ENCODE results near the gene PDLIM4.

The PDLIM4 gene

DNA sequence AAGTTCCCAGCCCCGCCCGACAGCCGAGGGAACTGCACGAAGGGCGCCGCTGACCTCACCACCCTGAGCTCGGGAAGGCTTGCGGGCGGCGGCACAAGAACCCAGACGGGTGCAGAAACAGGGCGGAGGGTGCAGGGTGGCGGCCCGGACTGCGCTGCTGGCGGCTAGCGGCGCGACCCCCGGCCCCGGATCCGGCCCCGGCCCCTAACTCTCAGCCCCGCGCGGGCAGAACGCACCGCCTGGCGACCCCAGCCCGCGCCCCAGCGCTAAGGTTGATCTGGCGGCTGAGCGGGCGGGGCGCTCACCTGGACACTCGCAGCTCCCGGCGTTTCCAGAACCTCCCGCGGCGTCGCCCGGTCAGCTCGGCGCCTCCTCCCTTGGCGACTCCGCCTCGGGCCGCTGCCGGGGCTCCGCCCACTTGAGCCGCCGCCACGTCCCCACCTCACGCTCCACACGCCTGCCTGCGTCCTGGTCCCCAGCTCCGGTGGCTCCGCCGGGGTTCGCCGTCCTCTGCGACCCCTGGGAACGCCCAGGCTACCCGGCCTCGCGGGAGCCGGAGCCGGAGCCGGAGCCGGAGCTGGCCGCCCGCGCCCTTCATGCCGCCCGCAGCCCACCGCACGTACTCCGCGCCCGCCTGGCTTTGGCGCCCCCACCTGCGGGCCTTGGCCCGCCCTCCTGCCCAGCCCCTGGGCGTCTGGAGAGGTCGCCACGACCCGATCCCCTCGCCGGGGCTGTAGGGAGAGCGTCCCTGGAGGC is 29.8 kb upstream of the PDLIM4 start, which contains the start of gene P4HA2:
Gene P4HA2, minus strand, starts transcription at position 369 of the 756 bp plus-strand sequence. CDS start 9,227 bp downstream, outside the sequence.
- DNase-seq = peak; percentile 20

DNA sequence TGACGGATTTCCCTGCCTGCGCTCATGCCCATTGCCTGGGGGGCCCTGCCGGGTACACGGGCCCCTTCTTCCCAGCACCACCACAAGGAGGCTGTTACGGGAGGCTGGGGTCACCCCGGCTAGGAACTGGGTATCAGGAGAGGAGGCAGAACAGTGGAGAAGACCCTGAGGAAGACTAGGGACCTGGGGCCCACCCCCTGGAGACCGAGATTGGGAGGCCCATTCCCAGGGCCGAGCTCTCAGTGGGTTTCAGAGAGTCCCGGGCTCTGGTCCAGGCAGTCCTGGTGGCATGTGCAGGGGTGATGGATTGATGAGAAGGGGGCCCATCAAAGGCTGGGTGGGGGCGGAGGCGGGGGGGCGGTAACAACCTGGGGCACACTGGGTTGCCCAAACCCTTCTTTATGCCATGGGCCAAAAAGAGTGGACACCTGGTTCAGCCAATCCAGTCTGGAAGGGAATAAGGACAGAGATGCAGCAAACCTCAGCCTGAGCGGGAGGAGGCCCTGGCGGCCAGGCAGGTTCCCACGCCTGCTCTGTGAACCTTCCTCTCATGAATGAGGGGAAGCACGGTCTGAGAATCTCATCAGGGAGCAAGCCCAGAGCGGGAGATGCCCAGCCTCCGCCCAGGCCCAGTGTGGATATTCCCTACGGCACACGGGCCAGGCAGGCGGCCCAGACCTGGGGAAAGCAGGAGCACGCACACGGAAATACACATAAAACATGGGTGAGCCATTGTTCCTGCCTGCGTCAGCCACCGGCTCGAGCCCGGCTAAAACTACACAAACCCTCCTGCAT is 29.1 kb upstream of the PDLIM4 start:
- DNase-seq = no peak

DNA sequence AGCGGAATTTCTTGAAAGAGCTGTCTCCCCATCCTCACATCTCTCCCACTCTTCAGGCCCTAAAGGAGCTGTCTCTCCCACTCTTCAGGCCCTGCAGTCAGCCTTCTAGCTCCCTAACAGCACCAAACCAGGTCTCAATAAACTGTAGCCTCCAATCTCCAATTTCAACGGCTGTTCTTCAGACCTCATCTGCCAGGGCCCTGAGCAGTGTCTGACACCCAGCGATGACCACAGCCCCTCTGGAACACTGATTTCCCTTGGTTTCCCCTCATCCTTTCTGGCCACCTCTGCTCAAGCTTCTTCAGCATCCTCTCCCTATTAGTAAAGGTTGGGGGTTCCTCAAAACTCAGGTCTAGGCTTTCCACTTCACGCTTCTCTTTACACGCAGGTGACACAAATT is 28.3 kb upstream of the PDLIM4 start:
- DNase-seq = no peak

DNA sequence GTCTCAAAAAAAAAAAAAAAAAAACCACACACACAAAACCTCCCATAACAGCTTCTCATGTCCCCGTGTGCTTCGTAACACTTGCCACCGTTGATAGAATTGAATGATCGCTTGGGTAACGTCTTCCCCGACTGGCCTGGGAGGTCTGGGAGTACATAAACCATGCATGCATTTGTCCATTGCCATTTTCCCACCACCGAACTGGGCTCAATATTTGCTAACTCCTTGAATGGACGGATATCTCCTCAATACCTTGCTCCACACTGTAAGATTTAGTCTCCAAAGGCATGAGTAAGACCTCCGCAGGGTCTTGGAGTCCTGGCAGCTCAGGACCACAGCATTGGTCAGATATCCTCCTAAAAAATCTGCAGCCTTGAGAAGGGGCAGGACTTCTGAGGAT is 26.6 kb upstream of the PDLIM4 start:
- DNase-seq = no peak

DNA sequence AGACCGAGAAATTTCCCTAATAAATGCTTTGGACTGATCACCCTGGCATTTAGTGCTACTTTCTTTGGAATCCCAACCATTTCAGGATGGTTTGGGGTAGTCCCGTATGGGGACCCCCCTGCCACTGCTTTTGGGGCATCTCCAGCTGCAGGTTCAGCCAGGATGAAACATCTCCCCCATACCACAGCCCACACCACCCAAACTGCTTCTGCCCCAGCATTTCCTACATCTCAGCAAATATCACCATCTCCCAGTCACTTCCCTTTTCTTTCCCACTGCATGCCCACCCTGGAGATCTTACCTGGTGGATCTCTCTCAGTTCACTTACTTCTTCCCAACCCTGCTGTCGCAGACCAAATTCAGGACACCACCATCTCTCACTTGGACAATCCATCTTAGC is 25.0 kb upstream of the PDLIM4 start:
- no peak for DNase-seq

DNA sequence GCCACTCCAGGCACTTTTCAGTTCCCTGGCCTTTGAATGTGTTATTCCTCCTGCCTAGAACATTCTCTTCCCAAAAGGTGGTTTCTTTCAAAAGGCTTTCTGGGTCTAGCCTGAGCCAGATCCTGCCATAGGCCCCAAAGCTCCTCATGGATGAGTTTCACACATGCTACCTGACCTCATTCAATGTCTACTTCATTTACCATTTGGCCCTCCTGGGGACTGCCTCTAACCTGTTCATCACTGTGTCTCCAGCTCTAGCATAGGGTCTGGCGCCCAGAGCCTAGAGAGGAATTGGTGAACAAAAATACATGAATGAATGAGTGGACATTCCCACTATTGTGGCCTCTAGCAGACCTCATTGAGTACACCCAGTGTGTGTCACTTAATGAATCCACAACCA is 24.4 kb upstream of the PDLIM4 start:
- DNase-seq = no peak

DNA sequence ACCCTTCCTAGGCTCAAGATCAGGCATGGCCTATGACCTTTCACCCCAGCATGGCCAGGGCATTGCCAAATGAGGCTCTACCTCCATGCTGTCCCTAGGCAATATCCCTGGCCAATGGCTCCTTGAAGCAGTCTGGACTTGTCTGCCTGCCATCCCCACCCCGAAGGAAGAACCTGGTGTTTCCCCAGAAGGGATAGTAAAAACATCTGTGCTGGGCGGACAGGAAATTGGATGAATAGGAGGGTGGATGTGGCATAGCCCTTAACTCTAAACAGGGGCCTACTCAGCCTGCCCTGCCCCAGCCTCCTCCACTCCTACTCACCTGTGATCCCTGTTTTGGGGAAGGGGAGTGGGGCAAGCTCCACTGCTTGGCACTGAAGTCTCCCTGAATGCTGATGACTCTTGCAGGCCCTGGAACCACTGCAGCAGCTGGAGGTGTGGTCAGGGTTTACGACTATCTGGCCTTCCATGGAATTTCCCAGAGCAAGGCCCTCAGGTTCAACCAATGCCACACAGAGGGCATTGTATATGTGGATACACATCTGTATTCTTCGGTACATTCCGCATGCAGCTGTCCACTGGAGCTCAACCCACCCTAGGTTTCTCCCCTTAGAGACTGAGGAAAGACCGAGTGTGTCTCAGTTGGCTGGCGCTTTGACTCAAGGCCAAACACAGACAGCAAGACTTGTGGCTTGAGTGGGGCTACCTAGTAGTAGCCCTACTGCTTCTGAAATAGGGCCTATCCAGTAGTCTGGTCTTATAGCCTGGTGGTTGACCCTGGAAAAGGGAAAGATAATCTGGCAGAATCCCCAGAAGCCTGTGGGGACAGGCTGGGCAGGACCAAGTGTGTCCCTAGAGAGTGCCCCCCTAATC is 23.4 kb upstream of the PDLIM4 start:
- no peak for DNase-seq

DNA sequence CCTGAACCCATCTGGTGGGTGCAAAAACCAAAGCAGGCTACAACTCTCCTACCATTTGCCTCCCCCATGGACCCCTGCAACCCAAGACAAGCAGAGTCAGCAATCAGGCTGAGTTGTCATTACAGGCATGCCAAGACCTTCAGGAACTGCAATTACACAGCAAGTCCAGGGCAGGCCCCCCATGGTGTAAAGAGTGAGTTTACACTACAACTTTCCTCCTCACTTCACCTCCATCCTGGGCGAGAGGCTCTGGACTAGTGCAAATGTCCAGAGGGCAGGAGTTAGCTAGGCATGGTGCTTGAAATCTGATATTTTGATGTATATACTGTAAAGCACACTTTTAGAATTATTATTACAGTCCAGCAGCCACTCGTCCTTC is 22.8 kb upstream of the PDLIM4 start:
- no peak for DNase-seq

DNA sequence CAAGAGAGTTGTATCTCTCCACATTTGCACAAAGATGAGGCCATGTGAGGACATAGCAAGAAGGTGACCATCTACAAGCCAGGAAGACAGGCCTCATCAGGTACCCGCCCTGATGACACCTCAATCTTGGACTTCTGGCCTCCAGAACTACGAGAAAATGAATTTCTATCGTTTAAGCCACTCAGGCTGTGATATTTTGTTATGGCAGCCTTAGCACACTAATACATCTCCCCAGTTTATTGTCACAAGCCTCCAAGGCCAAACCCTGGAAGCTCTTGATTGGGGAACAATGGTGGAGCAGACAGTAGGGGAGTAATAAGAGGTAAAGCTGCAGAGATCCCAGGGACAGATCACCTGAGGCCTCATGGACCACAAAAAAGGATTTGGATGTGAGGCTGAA is 22.2 kb upstream of the PDLIM4 start:
- no peak for DNase-seq

DNA sequence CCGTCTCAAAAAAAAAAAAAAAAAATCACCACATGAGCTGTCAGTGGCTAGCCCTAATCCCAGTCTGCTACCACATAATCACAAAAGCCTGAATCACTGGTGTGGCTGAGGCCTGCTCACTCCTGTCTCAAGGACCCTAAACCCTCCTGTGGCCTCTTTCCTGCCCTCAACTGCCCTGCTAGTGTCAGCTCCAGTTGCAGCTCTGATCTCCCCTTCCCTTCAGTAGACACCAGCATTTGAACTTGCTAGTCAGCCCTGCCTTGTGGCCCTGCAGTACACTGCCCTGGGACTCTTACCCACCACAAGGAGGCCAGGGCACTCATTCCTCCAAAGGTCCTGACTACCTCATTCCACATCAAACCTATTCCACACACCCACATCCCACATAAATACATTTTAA is 20.4 kb upstream of the PDLIM4 start:
- DNase-seq = no peak

DNA sequence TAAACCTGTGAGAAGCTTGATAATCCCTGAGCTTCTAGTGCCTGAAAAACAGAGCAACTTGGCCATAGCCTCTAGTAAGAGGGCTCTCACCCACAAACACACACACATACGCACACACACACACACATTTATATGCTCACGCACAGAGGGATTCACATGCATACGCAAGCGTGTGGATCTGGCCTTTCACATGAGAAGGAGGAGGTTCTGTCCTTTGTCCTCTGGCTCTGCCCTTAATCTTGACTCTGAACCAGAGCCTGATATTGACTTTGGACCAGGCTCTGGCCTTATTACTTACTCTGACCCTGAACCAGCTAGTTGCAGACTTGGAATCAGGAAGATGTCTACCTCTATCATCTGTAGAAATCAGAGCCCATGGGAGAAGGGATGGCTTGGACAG is 19.8 kb upstream of the PDLIM4 start:
- DNase-seq = no peak

DNA sequence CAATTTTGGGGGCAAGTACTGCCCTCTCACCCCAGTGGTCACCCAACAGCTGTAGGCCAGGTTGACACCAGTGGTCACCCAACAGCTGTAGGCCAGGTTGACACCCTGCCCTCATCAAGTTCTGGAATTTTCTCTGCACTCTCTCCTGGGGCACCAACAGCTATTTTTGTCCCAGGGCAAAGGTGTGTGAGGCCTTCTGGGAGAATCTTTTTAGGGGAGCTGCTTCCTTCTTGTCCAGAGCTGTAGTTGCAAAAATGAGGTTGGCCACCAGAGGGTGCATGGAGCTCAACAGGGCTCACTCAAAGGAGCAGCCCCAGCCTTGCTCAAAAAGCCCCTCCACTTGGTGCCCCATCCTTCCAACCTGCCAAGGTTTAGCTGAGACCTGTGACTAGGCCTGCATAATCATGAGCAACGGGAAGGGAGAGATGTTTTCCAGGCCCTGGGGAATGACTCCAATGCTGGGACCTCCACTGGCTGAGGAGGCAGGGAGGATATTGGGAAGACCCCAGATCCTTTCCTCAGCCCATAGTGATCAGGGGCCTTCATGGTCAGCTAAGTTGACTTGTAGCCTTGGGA is 19.2 kb upstream of the PDLIM4 start:
- peak; percentile 45 for DNase-seq

DNA sequence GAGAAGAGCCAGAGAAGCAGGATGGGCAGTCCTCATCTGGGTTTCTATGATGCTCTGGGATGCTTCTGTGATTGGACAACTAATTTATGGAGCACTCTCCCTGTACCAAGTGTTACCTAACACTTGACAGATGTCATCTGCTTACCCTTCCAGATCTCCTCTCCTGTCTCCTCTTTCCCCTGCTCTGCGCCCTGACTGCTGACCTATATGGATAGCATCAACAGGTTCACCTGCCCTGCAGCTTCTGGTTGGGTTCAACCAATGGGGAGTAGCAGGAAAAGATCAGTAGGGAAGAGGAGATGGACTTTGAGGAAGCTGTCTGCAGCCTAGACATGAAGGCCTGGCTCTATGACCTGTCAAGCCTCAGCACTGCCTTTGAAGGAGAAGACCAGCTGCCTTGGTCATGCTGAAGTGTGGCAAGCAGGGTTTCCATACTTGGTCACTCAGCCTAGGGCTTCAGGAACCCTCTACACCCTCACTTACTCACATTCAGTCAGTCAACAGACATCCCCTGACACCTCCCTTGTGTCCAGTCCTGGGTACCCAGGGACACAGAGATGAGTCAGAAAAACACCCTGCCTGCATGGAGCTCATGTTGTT is 18.5 kb upstream of the PDLIM4 start:
- DNase-seq = no peak

DNA sequence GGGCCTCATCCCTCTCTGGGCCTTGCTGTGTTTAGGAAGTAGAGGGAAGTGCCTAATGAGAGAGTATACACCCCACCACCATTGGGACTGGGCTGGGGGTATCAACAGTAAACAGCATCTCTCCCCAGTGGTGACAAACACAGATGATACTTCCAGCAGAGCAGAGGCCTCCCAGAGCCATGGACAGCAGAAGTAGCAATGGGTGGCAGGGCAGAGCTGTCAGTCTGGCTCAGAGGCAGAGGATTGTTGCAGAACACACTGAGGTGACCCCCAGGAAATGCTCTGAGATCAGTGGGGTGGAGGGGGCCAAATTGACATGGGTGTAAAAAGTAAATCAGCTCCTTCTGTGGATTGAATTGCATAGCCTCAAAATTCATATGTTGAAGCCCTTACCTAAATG is 17.7 kb upstream of the PDLIM4 start:
- DNase-seq = no peak

DNA sequence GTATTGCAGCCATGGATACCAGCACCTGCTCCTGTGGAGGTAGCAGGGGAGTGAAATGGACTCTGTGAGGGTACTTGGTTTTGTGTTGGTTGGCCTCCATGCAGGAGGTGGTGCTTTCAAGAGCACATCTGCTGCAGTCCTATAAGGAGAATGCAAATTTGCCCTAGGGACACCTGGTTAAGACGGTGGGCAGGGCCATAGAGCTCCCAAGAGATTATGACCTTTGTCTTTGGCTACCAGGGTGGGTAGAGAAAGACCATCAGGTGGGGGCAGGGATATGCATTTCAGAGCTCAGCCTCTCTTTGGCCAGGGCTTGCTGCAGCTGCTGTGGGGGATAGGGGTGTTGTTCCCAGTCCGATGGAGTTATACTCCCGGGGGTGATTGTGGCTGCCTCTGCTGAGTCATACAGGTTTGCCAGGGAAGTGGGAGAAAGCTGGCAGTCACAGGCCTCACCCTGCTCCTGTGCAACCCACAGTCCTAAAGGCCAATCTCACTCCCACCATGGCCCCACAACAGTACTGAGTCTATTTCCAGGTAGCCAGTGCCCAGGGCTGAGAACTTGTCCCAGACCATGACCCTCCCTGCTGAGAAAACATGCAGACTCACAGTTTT is 14.0 kb upstream of the PDLIM4 start:
- no peak for DNase-seq

DNA sequence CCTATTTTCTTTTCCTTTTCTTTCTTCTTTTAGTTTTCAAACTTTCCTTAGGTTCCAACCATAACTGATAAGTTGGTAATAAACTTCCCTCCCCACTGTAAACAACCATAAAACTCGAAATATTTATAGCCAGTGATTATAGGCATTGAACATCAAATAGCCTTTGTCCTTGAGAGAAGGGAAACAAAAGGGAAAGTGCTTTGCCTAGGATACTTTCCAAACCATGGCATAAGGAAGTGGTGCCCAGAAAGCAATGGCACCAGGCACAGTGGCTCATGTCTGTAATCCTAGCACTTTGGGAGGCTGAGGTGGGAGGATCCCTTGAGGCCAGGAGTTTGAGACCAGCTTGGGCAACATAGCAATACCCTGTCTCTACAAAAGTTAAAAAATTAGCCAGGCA is 11.9 kb upstream of the PDLIM4 start:
- DNase-seq = no peak

DNA sequence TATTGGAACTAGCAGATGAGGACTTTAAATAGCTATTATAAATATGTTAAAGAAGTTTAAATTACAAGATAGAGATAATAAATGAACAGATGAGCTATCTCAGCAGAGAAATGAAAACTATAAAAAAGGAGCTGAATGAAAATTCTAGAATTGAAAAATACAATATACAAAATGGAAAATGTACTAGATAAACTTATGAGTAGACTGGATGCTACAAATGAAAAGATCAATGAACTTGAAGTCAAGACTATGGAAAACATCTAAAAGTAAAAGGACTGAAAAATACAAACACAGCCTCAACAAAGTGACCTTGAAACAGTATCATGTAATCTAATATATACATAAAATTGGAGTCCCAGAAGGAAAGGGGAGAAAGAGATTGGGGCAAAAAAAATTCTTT is 10.7 kb upstream of the PDLIM4 start:
- DNase-seq = no peak

DNA sequence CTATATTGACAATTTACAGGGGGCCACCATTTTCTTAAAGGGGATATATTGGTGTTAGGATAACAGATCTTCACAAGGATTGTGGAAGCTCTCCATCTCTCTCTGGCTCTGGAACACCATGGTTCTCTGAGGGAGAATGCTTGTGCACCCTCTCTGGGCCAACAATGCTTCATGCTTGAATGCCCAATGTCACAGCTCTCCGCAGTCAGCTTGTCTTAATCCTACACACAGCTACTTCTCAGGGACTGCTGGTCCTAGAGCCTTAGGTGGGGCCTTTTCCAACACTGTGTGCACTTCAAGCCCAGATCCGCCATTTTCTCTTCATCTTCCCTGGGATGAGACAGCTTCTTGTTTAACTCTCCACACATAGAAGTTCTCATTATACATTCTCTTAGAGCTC is 6.9 kb upstream of the PDLIM4 start:
- no peak for DNase-seq

DNA sequence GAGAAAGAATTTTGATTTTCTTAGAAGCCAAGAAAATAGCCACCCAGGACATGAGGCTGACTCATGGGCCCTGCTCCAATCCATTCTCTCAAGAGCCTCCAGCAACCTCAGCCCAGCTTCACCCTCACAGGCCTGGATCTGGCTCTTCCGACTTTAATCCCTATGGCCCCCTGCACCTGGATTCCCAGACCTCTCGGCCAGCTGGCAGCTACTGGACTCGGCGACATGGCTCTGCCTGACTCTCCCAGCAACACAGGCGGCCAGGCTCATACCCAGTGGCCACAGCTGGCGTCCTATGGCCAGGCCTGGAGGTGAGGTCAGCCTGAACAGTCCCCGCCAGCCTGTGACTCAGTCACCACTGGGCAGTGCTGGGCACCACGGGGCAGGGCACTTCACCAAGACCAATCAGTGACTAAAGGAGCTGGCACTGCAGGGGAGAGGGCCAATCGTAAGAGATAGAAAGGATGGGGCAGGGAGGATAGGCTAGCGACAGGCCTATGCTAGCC is 6.2 kb upstream of the PDLIM4 start:
- DNase-seq = no peak

DNA sequence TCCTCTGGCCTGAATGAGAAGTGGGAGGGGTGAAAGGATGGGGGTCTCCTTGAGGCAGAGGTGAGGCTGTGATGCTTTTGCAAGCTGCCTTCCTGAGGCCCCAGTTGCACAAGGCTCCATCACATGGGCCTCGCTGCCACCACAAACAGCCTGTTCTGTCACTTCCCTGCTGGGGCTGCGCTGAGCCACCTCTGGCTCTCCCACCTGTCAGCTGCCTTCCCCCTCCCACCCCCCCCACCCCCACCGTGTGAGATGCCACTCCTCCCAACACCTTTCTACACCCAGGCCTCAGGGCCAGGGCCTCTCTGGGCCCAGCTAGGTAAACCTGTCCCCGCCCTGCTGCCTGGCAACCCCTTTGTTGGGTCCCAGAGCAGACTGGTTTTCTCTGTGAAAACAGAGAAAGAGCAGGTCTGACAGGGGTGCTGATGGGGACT is 4.5 kb upstream of the PDLIM4 start:
- no peak for DNase-seq

DNA sequence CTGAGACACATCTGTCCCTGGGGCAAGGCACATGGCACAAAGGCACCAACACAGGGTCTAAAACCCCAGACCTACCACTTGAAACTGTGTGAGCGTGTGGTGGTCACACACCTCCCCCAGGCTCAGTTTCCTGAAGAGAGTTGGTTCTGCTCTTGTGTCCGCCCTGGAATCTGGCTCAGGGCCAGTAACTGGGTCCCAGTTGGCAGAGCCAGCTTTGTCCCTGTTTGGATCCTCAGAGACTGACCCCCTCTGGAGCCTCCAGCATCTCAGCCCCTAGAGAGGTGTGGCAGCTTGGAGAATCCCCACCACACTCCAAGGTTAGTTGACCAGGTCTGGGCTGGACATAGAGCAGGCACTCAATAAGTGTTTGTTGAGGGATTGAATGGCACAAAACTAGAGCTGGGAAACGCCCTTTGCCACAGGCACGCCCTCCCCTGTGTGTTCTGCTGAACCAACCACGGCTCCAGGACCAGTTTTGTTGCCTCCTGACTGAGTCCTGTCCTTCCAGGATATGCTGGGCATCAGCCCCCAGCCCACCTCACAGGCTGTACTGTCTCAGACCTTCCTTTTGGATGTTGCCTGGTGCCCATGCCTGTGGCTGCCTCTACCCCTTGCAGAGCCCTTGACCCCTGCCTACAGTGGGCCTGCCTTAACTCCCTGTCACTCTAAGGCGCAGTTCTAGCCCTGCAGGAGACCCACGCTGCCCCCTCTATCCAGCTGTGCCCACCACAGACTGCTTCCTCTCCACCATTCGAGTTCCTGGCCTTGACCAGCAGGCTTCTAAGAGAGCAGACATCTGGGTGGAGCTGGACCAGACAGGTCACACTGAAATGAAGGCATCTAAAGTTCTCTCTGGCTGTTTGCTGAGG is 3.8 kb upstream of the PDLIM4 start:
- DNase-seq = no peak
